ENCODE data around the gene RPL22.

RPL22 gene

GRCh38 chr1:6174621-6175410, 24.6 kb downstream of the RPL22 start:
- Mint-ChIP-seq H3K36me3 (ENCODE audit: low read depth) (no peaks in the 10 kb centered on the region), H3K4me3 (no peak overlapping the region), H3K4me1 (peaks cover 19% of the 10 kb centered on the region), H3K27me3 (ENCODE audit: low read depth, poor library complexity) (peaks cover 5% of the 10 kb centered on the region), H3K27ac (no peak overlapping the region), H3K9me3 (no peaks in the 10 kb centered on the region)
- no peak for TF ChIP-seq CTCF (IDR thresholded peaks at IDR 0.05)
- no peak for DNase-seq

DNA sequence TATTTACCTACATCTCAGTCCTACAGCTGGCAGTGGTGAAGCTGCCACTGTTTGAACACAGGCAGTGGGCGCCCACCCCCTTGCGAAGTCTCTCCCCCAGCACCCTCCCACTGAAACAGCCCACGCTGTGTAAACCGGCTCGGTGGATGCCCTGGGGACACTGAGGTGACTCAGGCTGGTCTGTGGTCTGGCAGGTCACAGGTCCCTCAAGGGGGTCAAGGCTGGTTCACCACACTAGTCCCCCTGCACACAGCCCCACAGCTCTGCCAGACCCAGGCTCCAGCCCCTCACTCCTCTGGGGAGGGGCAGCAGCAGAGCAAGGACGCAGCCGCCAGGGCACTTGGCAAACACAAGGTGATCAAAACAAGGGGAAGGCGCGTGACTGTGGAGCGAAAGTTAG, 26.8 kb downstream of the RPL22 start:
- no peak overlapping the region for H3K4me3 Mint-ChIP-seq

GRCh38 chr1:6171548-6172124, 27.8 kb downstream of the RPL22 start:
- H3K4me3 Mint-ChIP-seq: no peak overlapping the region
- peak; percentile 42 for DNase-seq
- no peaks in the 10 kb centered on the region for H3K36me3 Mint-ChIP-seq (ENCODE audit: low read depth)
- H3K9me3 Mint-ChIP-seq: no peaks in the 10 kb centered on the region
- peak; percentile 37 for TF ChIP-seq CTCF (IDR thresholded peaks at IDR 0.05)
- H3K27me3 Mint-ChIP-seq (ENCODE audit: low read depth, poor library complexity): peaks cover 33% of the 10 kb centered on the region
- no peak overlapping the region for H3K27ac Mint-ChIP-seq
- H3K4me1 Mint-ChIP-seq: peaks cover 14% of the 10 kb centered on the region

More for the DNA sequence above, 26.8 kb downstream of the RPL22 start:
- H3K4me1 Mint-ChIP-seq: peaks cover 17% of the 10 kb centered on the region
- H3K9me3 Mint-ChIP-seq: no peaks in the 10 kb centered on the region
- TF ChIP-seq CTCF (IDR thresholded peaks at IDR 0.05): no peak
- no peaks in the 10 kb centered on the region for H3K36me3 Mint-ChIP-seq (ENCODE audit: low read depth)
- no peak for DNase-seq
- H3K27ac Mint-ChIP-seq: no peak overlapping the region
- peaks cover 26% of the 10 kb centered on the region for H3K27me3 Mint-ChIP-seq (ENCODE audit: low read depth, poor library complexity)

- DNase-seq: no peak
- no peaks in the 10 kb centered on the region for H3K36me3 Mint-ChIP-seq (ENCODE audit: low read depth)
- H3K4me1 Mint-ChIP-seq: peaks cover 14% of the 10 kb centered on the region
- H3K27me3 Mint-ChIP-seq (ENCODE audit: low read depth, poor library complexity): peaks cover 38% of the 10 kb centered on the region
- H3K9me3 Mint-ChIP-seq: no peaks in the 10 kb centered on the region
- H3K4me3 Mint-ChIP-seq: no peak overlapping the region
- no peak overlapping the region for H3K27ac Mint-ChIP-seq
- no peak for TF ChIP-seq CTCF (IDR thresholded peaks at IDR 0.05)
Observed at GRCh38 chr1:6170742-6171201, 28.6 kb downstream of the RPL22 start.

DNA sequence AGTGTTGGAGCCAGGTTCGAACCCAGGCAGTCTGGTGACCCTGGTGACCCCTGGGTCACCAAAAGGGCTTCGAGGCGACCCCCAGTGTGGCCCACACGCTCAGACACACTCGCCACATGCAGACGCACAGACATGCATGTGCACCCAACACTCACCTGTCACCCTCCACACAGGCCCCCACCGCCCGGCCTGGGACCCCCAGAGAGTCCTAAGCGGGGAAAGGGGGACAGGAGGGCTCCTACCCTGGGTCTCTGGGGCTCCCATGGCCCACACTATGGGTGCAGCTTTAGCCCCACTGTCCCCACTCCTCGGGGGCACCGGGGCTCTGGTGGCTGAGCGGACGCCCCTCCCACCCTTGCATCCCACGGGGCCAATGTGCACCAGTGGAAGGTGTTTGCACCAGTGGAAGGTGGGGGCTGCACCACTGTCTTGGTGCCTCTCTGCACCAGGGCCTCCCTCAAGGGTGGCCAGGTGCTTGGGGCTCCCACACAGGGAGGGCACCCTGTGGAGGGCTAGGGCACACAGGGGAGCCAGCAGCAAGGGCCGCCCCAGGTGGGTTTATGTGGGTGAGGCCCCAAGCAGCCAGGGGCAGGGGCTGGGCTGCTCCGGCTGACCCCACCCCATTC, 29.2 kb downstream of the RPL22 start:
- DNase-seq: no peak
- Mint-ChIP-seq H3K27me3 (ENCODE audit: low read depth, poor library complexity) (peaks cover 43% of the 10 kb centered on the region), H3K4me3 (no peak overlapping the region), H3K27ac (no peak overlapping the region), H3K9me3 (no peaks in the 10 kb centered on the region), H3K4me1 (peaks cover 14% of the 10 kb centered on the region), H3K36me3 (ENCODE audit: low read depth) (no peaks in the 10 kb centered on the region)
- no peak for TF ChIP-seq CTCF (IDR thresholded peaks at IDR 0.05)

Measured in nephron progenitor cell (in vitro differentiated cells).